ENCODE data around the gene SBF2. TPM values are rescaled to one million over a fixed set of nuclear protein-coding genes. Genes with fewer than 3 reads are reported as not detected.

Gene SBF2
- total and polyA plus RNA-seq, 2 of the 13 experiments (the other 11 are each of a cell fraction or from before 2014, with no cell fraction given) = 24.0 to 45.8 TPM

- TF ChIP-seq DPF2 (CRISPR knock-in tag; IDR thresholded peaks at IDR 0.05; ENCODE audit: borderline replicate concordance, low read depth) (no peak), CBX1 (IDR thresholded peaks at IDR 0.05; ENCODE audit: low read depth) (no peak), HNF1B (CRISPR knock-in tag; IDR thresholded peaks at IDR 0.05) (peak; percentile 63), TAF1 (CRISPR knock-in tag; IDR thresholded peaks at IDR 0.05) (no peak), NKX3-1 (CRISPR knock-in tag; IDR thresholded peaks at IDR 0.05) (no peak), ZUFSP (CRISPR knock-in tag; IDR thresholded peaks at IDR 0.05; ENCODE audit: borderline replicate concordance) (no peak), SNAI1 (CRISPR knock-in tag; IDR thresholded peaks at IDR 0.05; ENCODE audit: borderline replicate concordance) (0 out of 2 replicates have a peak, but pooled peaks have one; percentile 40), ZNF432 (CRISPR knock-in tag; IDR thresholded peaks at IDR 0.05; ENCODE audit: borderline replicate concordance) (no peak), ATF3 (CRISPR knock-in tag; IDR thresholded peaks at IDR 0.05) (peak; percentile 58; the same call in 1 of the 2 replicates), REST (IDR thresholded peaks at IDR 0.05; ENCODE audit: borderline replicate concordance in 1 of 2, low read depth in 1 of 2, low read length in 2 of 2) (no peak), ZFP37 (CRISPR knock-in tag; IDR thresholded peaks at IDR 0.05; ENCODE audit: borderline replicate concordance) (no peak), NAIF1 (CRISPR knock-in tag; IDR thresholded peaks at IDR 0.05; ENCODE audit: borderline replicate concordance) (no peak; the same call in 1 of the 2 replicates), ONECUT2 (CRISPR knock-in tag; IDR thresholded peaks at IDR 0.05) (no peak), PLSCR1 (CRISPR knock-in tag; IDR thresholded peaks at IDR 0.05; ENCODE audit: borderline replicate concordance) (no peak), RELA (CRISPR knock-in tag; IDR thresholded peaks at IDR 0.05) (no peak), STAT6 (CRISPR knock-in tag; IDR thresholded peaks at IDR 0.05; ENCODE audit: borderline replicate concordance) (no peak), DNMT3B (CRISPR knock-in tag; conservative IDR thresholded peaks at IDR 0.05) (no peak)
Observed at GRCh38 chr11:10307400-10308200, 13.6 kb upstream of the SBF2 start (continued).
